Spleen (tissue), 11 donors: ENCODE measurements around the gene CALCOCO1. TPM values are rescaled to one million over a fixed set of nuclear protein-coding genes. Genes with fewer than 3 reads are reported as not detected.
A peak's percentile ranks its signal among the peaks of the same experiment; 100 is the strongest.

Experiments used
- DNase-seq: peaks from one replicate; pipeline ENCODE4 v3.0.0-alpha.2; 2020
- H3K27ac ChIP-seq, 8 donors: fragments of 200-600 bp; sonication (generic) in 7 of 8; 1 replicate in 4 of 8; 2 replicates in 4 of 8; pipeline versions ENCODE4 v1.5.0 to v1.8.0; 2016 to 2021; ENCODE audit warnings: inconsistent platforms in 4 of 8, mild to moderate bottlenecking in 4 of 8, moderate library complexity in 1 of 8
- H3K27me3 ChIP-seq, 7 donors: fragments of 200-600 bp; sonication (generic) in 6 of 7; replicated peaks in 1 of 7; 1 replicate in 4 of 7; 2 replicates in 3 of 7; pipeline versions ENCODE4 v1.5.0 to v1.8.0; 2016 to 2021; ENCODE audit warnings: inconsistent platforms in 3 of 7, mild to moderate bottlenecking in 1 of 7
- H3K36me3 ChIP-seq, 6 donors: fragments of 200-600 bp; sonication (generic) in 5 of 6; 1 replicate in 4 of 6; 2 replicates in 2 of 6; pipeline versions ENCODE4 v1.5.0 to v1.8.0; 2016 to 2021; ENCODE audit warnings: inconsistent platforms in 2 of 6
- H3K4me1 ChIP-seq, 6 donors: fragments of 200-600 bp; sonication (generic) in 5 of 6; 1 replicate in 3 of 6; 2 replicates in 3 of 6; pipeline versions ENCODE4 v1.5.0 to v1.8.0; 2016 to 2021; ENCODE audit warnings: inconsistent platforms in 3 of 6
- H3K4me3 ChIP-seq, 8 donors: fragments of 200-600 bp; sonication (generic) in 7 of 8; 1 replicate in 4 of 8; 2 replicates in 4 of 8; pipeline versions ENCODE4 v1.5.0 to v1.8.0; 2016 to 2021; ENCODE audit warnings: inconsistent platforms in 4 of 8, mild to moderate bottlenecking in 4 of 8, moderate library complexity in 2 of 8
- H3K9me3 ChIP-seq, 8 donors: fragments of 200-600 bp; sonication (generic) in 7 of 8; 1 replicate in 4 of 8; 2 replicates in 4 of 8; pipeline versions ENCODE4 v1.5.0 to v1.8.0; 2016 to 2021; ENCODE audit warnings: inconsistent platforms in 4 of 8
- POLR2A ChIP-seq, 3 donors: fragments of 450-650 bp; IDR thresholded peaks; one replicate each; pipeline ENCODE4 v1.5.1; 2017; ENCODE audit warnings: antibody characterized with exemption in 3 of 3, mild to moderate bottlenecking in 1 of 3
- POLR2AphosphoS5 ChIP-seq, 3 donors: sonication (generic); formaldehyde crosslinking; IDR thresholded peaks; one replicate each; pipeline ENCODE4 v1.5.1; 2017; ENCODE audit warnings: antibody characterized with exemption in 3 of 3
- WGBS, 5 donors: extraction: QIAGEN DNeasy Blood & Tissue Kit in 3 of 5; methylation state at CpG; one replicate each; pipeline versions ENCODE4 v1.1.5 to v1.1.7; 2013 to 2018; 5-methylcytosine and 5-hydroxymethylcytosine counted together
- intact Hi-C: fragments of 100-400 bp; cut with DNase I; formaldehyde crosslinking; loops from one replicate; pipeline ENCODE4 v1.15.0; 2023; ENCODE audit warnings: low total_unique reads
- polyA plus RNA-seq, 3 donors: library from polyadenylated mRNA; stranded (reverse); fragments of 200-250 nt; gene quantifications; one replicate each; pipeline ENCODE4 v1.2.1, GENCODE V29; 2013
- total RNA-seq, 7 donors: library from RNA; depleted of rRNA in 3 of 7; stranded (reverse); fragments of >200 nt in 3 of 7; fragmentation: NEBNext Ultra II Directional in 4 of 7; extraction: Animal tissue kit (Norgen Biotek cat#: 25700) in 4 of 7; gene quantifications; one replicate each; pipeline versions ENCODE4 v1.1.0 to v1.2.1, GENCODE V29; 2016 to 2021
- TF ChIP-seq, protein P1 (sequence below), 11 experiments: fragments of 200-600 bp in 7 of 11; fragments of 450-650 bp in 4 of 11; sonication (generic) in 4 of 11; IDR thresholded peaks in 8 of 11; conservative IDR thresholded peaks in 3 of 11; 1 replicate in 7 of 11; 2 replicates in 4 of 11; pipeline versions ENCODE4 v1.4.0 to v1.8.0; 2016 to 2021; ENCODE audit warnings: antibody characterized with exemption in 11 of 11, inconsistent platforms in 4 of 11, mild to moderate bottlenecking in 1 of 11
- donor health status: healthy with polysubstance abuse.
- donor health status: DM: no; HTN: no; CAD: no; lungs with moderate emphysema.
- donor health status: DM: no; HTN: no; CAD: no.
- donor health status: Bipolar disorder and iron deficiency.
- donor health status: healthy.
- donor health status: DM: no; HTN: no; CAD: no.
- donor health status: DM: yes; HTN: yes; CAD: no.

Gene CALCOCO1
- total and polyA plus RNA-seq, 10 donors: 31.0 to 186 (median 120) TPM

- Histone ChIP-seq H3K27ac (no peak overlapping the region), H3K4me3 (peak overlapping the region in 1 of 8 donors; percentile 54), H3K4me1 (peaks cover 3 to 55% (median 29%) of the 10 kb centered on the region in 6 donors), H3K27me3 (peaks cover 0 to 86% (median 21%) of the 10 kb centered on the region in 7 donors), H3K9me3 (no peaks in the 10 kb centered on the region), H3K36me3 (no peaks in the 10 kb centered on the region)
- intact Hi-C loops: no loop called here
- TF ChIP-seq POLR2AphosphoS5 (IDR thresholded peaks at IDR 0.05): peak in 1 of 3 donors; percentile 33
- TF ChIP-seq POLR2A (IDR thresholded peaks at IDR 0.05): no peak
- TF ChIP-seq, protein P1, sequence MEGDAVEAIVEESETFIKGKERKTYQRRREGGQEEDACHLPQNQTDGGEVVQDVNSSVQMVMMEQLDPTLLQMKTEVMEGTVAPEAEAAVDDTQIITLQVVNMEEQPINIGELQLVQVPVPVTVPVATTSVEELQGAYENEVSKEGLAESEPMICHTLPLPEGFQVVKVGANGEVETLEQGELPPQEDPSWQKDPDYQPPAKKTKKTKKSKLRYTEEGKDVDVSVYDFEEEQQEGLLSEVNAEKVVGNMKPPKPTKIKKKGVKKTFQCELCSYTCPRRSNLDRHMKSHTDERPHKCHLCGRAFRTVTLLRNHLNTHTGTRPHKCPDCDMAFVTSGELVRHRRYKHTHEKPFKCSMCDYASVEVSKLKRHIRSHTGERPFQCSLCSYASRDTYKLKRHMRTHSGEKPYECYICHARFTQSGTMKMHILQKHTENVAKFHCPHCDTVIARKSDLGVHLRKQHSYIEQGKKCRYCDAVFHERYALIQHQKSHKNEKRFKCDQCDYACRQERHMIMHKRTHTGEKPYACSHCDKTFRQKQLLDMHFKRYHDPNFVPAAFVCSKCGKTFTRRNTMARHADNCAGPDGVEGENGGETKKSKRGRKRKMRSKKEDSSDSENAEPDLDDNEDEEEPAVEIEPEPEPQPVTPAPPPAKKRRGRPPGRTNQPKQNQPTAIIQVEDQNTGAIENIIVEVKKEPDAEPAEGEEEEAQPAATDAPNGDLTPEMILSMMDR (IDR thresholded peaks at IDR 0.05 in 8 of 11, conservative IDR thresholded peaks at IDR 0.05 in 3 of 11): peak; percentile 77 to 96 (median 94)
- WGBS, 5 donors: 10 to 12% (median 11%) methylated on average over 14 to 17 of the region's 17 CpGs
- peak; percentile 93 for DNase-seq
Observed at GRCh38 chr12:53757101-53757770, 30.0 kb upstream of the CALCOCO1 start.

GRCh38 chr12:53756300-53757100, 29.2 kb upstream of the CALCOCO1 start:
- Histone ChIP-seq H3K27ac (no peak overlapping the region), H3K9me3 (no peaks in the 10 kb centered on the region), H3K27me3 (peaks cover 0 to 86% (median 25%) of the 10 kb centered on the region in 7 donors), H3K4me3 (peak overlapping the region in 1 of 8 donors; percentile 54), H3K4me1 (peaks cover 3 to 63% (median 37%) of the 10 kb centered on the region in 6 donors), H3K36me3 (no peaks in the 10 kb centered on the region)
- 67 to 81% (median 68%) methylated on average over 5 of the region's 5 CpGs for WGBS, 5 donors
- TF ChIP-seq POLR2AphosphoS5 (IDR thresholded peaks at IDR 0.05): no peak
- TF ChIP-seq, protein P1 (IDR thresholded peaks at IDR 0.05 in 8 of 11, conservative IDR thresholded peaks at IDR 0.05 in 3 of 11): no peak
- no peak for TF ChIP-seq POLR2A (IDR thresholded peaks at IDR 0.05)
- no peak for DNase-seq
- intact Hi-C loops: no loop called here

DNA sequence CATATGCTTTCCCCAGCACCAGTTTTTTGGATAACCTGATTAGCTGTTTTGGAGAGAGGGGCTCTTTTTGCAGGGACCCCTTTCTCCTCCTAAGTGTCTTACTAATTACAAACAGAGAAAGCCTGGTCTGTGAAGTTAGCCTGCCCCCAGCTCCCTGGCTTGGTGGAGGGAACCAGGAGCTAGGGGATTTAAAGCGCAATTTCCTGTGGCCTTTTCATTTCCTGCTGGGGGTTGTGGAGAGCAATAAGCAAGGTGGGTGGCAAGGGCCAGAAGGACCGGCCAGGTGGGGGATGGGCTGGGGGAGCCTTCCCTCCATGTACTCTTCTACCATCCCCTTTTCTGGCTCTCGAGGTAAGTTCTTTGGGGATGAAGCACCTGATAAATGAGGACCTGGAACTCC, 28.6 kb upstream of the CALCOCO1 start:
- no peaks in the 10 kb centered on the region for H3K36me3 ChIP-seq
- TF ChIP-seq POLR2AphosphoS5 (IDR thresholded peaks at IDR 0.05): no peak
- no peak for TF ChIP-seq POLR2A (IDR thresholded peaks at IDR 0.05)
- TF ChIP-seq, protein P1 (IDR thresholded peaks at IDR 0.05 in 8 of 11, conservative IDR thresholded peaks at IDR 0.05 in 3 of 11): no peak
- DNase-seq: no peak
- H3K4me3 ChIP-seq: no peak overlapping the region
- 21 to 44% (median 35%) methylated on average over 3 of the region's 3 CpGs for WGBS, 5 donors
- peaks cover 5 to 69% (median 43%) of the 10 kb centered on the region in 6 donors for H3K4me1 ChIP-seq
- intact Hi-C loops: no loop called here
- H3K9me3 ChIP-seq: no peaks in the 10 kb centered on the region
- peaks cover 0 to 86% (median 31%) of the 10 kb centered on the region in 7 donors for H3K27me3 ChIP-seq
- no peak overlapping the region for H3K27ac ChIP-seq

GRCh38 chr12:53755451-53755891, 28.2 kb upstream of the CALCOCO1 start:
- 72 to 86% (median 77%) methylated on average over 4 of the region's 4 CpGs for WGBS, 5 donors
- no peak overlapping the region for H3K4me3 ChIP-seq
- no peak for DNase-seq
- TF ChIP-seq POLR2AphosphoS5 (IDR thresholded peaks at IDR 0.05): no peak
- TF ChIP-seq, protein P1 (IDR thresholded peaks at IDR 0.05 in 8 of 11, conservative IDR thresholded peaks at IDR 0.05 in 3 of 11): no peak
- TF ChIP-seq POLR2A (IDR thresholded peaks at IDR 0.05): no peak
- peaks cover 0 to 86% (median 36%) of the 10 kb centered on the region in 7 donors for H3K27me3 ChIP-seq
- peaks cover 10 to 73% (median 47%) of the 10 kb centered on the region in 6 donors for H3K4me1 ChIP-seq
- no peaks in the 10 kb centered on the region for H3K9me3 ChIP-seq
- intact Hi-C loops: no loop called here
- no peak overlapping the region for H3K27ac ChIP-seq
- H3K36me3 ChIP-seq: no peaks in the 10 kb centered on the region
